Measurements from ENCODE around the gene C1QTNF2.

The C1QTNF2 gene, protein sequence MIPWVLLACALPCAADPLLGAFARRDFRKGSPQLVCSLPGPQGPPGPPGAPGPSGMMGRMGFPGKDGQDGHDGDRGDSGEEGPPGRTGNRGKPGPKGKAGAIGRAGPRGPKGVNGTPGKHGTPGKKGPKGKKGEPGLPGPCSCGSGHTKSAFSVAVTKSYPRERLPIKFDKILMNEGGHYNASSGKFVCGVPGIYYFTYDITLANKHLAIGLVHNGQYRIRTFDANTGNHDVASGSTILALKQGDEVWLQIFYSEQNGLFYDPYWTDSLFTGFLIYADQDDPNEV

DNA sequence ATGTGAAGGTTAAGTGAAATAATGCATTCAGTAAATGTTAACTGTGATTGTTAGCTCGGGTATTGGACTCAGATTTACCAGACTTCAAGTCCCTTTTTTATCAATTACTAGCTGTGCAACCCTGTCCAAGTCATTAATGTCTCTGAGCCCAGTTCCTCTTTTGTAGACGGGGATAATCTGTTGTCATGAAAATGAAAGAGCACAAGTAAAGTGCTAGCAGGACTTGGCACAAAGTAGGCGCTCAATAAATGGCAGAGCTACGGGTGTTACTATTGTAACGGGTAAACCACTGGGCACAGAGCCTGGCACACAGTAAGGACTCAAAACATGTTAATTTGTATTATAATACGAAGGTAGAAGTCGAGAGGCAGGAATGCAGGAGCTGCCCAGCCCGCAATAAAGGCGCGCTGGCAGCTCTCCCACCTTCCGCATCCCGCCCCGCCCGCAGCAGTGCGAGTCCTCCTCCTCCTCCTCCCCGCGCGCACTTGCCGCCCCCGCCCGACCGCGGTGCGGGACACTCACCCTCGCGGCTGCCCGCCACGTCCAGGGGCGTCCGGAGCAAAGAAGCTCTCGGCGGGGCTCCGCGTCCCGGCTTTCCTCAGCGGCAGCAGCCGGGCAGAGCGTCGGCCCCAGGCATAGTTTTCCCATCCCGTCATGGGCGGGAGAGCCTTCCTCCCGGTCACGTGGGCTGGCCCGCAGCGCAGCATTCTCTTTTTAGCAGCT, at the start of gene C1QTNF2:
TSS of gene C1QTNF2 (minus strand) at position 637 of the 723 bp plus-strand sequence. CDS start 15,615 bp downstream, outside the sequence.
- DNase-seq = peak; percentile 4

DNA sequence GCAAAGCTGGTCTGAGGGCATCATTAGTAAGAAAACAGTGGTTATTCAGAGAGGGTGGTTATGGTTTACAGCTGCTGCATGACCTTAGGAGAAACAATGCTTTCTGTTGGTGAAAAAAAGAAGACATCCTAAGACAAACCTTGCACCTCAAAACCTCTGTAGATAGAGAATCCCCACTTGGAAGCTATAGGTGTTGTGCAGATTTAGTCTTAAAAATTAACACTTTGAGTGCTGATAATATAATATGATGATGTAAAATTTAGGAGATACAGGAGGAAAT, 49.8 kb upstream of the C1QTNF2 start:
- no peak for DNase-seq

DNA sequence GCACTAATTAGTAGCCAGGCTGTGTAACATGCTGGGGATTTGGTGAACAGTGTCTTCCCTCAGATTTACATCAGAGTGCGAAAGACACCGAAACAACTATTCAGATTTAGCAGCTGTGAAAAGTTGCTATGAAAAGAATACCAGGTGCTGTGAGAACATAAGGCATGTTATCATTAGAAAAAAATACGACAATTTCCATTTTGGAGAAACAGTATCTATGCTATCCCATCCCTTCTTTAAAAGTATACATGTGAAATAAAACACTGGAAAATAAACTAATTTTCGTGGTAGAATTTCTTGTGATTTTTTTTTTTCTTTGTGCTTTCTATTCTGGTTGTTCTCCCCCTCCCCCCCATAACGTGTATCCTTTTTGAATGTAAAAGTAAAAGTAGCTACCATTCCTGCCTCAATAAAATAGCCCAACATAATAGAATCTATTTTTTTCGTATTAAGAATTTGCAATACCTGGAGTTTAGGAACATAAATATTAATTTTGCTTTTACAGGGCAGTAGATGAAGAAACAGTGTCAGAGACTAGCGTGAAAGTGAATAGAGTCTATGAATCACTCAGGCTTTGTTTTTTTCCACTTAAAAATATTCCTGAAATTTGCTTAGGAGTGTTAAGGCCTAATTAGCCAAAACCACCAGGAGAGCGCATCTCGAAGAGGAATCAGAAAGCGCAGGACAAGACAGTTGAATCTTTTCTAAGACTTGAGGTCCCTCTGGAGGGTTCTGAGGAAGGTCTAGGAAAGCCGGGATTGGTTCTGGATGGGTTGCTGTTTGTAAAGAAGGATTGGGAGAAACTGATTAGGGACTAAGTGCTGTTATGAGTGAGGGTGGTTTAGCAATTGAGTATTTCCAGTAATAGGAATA, 49.3 kb upstream of the C1QTNF2 start:
- DNase-seq = no peak

DNA sequence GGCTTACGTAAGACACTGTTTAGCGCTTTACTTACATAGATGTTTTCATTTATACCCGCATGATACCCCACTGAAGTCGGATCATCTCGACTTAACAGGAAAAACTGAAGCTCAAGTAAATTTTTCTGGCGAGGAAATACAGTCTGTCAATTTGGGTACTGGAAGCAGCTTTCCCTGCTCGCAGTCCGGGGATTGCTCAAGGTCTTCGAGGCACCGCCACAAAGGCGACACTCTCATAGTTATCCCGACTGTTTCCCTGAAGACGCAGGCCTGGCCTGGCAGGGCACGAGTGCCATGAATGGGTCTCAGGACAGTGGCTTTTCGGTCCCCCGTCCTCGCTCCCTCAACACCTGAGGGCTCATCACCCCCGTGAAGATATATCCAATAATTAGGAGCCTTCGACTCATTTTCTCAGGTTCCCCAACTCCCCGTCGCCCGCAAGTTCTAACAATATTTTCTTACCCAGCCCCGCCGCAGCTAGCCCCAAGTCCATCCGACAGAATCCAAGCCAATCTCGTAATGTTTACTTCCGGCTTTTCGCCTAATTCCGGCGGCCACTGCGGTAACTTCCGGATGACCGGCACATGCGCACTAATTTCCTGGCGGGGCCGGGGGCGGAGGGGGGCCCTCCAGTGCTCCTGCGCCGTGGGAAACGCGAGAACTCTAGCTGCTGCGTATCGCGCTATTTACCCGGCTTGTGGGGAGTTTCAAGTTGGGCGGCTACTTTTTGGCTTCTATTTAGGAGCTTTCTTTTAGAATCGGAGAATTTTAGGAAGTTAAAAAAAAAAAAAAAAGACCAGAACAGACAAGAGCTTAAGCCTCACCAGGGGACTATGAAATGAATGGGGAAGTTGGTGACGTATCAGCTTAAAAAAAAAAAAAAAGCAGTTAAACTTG, 48.4 kb upstream of the C1QTNF2 start, which contains the start of gene SLU7:
TSS of gene SLU7 (minus strand) at position 521 of the 897 bp plus-strand sequence. CDS start 3,787 bp downstream, outside the sequence.
- DNase-seq = peak; percentile 93

DNA sequence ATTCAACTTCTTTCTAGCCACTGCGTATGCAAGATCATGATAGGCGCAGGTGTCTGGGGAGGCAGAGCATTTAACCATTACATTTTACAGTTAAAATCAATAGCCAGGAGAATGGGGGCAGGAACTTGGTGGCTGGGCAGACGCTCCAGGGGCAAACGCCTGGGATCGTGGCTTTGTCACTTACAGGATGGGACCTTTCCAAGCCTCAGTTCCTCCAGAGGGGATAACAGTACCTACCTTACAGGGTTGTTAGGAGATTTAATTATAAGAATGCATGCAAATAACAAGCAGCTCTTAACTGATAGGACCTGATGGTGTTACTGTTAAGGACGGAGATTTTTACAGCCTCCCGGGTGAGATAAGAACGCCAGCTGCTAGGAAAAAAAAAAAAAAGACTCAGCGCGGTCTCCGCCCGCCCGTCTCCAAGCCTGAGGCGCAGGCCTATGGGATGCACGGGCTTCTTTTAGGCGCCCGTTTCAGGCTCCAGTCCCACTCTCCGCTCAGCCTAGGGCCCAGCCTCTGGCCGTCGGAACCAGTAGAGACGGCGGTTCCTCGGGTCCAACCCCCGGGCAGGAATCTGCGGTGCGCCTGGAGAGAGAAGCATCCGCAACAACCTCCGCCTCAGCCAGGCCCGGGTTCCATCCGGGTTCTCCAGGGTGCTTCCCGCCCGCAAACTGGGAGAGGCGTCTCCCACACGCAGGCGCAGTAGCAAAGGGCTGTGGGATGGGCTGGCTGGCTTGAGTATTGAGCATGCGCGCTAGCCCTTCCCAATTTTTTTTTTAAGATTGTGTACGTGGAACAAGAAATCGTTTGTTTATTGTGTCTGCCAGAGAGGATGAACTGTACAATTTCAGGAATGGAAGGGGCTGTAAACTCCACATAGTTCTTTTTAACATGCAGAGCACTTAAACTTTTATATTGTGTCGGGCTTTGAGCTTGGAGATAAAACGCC, 29.3 kb upstream of the C1QTNF2 start, which contains the start of gene FAM200C:
TSS of gene FAM200C (minus strand) at position 653 of the 952 bp plus-strand sequence. CDS start 4,564 bp downstream, outside the sequence.
- DNase-seq = peak; percentile 78

DNA sequence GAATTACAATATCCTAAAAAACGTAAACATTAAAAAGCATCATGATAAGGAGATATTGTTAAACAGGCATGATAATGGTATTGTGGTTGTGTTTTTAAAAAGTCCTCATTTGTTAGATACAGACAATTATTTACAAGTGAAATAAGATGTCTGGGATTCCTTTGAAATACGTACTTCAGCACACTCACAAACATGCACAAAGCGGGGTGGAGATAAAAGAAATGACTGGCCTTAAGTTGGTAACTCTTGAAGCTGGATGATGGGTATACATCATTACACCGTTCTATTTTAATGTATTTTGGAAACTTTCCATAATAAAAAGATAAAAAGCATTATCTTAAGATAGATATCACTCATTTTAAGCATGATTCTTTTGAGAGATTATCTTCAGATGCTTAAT, 28.4 kb upstream of the C1QTNF2 start:
- no peak for DNase-seq

DNA sequence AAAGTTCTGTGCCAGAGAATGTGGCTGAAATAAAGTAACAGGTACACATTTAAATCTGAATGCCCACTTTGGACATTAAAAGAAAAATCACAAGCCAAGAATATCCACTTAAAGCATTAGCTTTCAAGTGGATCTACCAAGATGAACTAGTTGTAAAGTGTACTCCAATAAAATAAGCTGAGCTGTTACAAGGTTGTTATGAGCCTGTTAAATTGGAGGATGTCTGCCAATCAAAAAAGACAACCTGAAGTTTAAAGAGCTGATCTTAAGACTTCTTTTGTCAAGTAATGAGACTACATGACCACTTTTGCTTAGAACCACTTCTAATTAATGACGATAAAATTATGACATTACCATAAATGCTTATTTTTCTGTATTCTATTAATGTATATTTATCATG, 27.1 kb upstream of the C1QTNF2 start:
- no peak for DNase-seq

DNA sequence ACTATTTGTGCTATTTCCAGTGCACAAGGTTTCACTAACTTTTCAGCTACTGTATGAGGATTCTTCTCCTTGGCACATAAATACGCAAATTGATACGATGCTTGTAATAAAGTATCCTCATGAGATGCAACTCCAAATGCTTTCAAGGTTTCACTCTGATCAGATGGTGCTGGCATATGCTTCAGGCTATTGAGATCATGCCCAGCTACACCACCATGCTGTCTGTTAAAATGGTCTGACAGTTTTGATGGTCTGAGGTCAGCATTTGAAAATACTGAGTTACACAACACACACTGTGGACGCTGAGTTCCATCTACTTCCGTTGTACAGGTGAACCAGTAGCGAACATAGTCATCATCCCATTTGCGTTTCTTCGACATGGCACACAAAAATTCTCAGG, 24.7 kb upstream of the C1QTNF2 start:
- DNase-seq = no peak

DNA sequence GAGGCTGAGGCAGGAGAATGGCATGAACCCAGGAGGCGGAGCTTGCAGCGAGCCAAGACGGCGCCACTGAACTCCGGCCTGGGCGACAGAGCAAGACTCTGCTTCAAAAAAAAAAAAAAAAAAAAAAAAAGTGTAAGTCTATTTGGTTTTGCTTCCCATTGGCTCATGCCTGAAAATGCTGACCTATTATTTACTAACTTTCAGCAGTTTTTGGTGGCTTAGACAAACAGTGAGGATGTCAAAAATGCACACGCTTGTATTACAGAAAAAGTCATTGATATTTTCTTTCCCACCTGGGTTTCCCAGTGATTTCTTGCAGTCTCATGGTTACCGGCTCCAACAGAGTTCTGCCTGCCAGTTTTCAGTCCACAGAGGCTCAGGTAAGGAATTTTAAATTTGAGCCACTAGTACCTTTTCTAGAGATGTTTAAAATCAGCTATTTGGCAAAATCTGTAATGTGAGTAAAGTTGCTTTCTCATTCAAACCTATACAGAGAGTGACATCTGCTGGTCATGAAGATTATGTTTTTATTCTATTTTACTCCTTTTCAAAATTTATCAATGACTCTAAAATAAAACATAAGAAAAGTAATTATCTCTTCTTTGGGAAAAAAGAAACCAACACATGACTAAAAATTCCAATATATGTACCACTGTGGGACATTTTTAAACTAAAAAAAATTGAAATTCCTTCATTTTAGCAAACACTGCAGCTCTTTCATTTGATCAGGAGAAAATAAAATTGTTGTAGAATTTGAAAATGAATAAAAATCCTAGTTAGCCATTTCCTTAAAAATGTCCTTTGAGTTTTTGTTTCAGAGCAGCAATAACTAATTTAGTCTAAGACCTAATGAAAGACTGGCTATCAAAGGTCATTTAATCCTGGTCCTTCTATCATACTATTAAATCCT, 20.6 kb upstream of the C1QTNF2 start:
- DNase-seq = no peak

DNA sequence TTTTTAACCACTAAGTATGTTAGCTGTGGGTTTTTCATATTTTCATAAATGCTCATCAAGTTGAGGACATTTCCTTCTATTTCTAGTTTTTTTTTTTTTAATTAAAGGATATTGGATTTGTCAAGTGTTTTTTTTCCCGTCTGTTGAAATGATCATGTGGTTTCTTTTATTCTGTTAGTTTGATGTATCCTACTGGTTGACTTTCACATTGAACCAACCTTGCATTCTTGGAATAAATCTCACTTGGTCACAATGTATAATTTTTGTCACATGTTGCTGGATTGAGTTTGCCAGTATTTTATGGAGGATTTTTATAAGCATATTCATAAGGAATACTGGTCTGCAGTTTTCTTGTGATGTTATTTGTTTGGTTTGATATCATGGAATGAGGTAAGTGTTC, 17.0 kb upstream of the C1QTNF2 start:
- no peak for DNase-seq

DNA sequence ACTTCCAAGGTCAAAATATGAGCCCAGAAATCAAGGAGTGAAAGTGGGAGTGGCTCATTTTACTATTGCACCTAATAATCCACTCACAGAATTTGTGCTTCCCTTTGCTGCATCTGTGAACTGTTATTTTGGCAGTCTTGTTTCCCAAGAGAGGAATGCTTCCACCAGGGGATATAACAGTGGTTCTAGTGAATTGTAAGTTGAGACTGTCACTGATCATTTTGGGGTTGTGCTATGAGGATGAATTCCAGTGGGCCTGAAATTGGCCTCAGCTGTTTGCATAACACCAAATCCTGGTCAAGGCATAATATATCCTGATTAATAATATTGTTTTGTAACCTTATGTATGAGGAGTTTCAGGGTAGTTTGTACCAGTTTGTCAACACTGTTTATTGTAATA, 15.1 kb upstream of the C1QTNF2 start:
- no peak for DNase-seq

DNA sequence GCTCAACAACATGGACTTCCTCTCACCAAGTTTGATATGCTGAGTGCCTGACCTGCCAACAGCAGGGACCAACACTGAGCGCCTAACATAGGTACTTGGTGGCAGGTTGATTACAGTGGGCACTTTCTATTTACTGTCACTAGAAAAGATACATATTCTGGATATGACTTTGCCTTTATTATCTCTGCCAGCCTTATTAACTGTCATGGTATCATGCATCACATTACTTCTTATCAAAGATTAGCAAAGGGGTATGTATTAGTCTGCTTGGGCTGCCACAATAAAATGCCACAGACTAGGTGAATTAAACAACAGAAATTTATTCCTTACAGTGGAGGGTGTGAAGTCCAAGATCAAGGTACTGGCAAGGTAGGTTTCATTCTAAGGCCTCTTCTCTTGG, 14.3 kb upstream of the C1QTNF2 start:
- no peak for DNase-seq

DNA sequence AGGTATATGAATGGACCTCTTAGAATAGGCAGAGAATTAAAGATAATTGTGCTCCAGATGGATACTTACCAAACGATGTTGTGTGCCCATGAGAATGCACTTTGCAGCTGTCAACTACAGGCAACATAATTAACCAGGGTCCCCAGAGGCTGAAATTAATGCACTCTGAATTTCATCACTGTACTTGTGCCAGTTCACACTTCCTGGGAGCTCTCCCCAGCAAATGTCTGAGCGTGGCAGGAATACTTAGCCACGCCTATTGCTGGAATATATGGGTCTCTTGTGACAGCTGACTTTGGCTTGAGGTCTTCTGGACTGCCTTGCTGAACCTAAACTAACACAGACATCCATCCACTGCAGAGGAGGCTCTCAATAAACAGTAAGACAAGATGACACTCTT, 11.9 kb upstream of the C1QTNF2 start:
- DNase-seq = no peak

DNA sequence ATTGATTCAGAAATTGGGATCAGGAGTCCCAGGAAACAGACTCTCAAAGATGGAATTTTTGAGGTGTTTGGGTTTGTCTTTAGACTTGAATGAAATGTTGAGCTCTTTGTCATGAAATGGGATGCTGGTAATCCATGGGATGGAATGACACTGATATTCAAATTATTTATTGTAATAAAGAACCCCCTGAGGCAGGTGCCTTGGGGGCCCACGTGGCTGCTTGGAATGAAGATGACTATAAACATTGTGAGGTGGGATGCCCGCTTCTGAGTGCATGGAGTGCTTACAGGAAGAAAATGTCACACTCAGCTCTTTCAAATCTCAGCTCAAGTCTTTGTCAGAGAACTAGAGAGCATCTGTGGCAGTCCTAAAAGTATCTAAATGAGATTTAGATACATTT, 9.6 kb upstream of the C1QTNF2 start:
- no peak for DNase-seq

DNA sequence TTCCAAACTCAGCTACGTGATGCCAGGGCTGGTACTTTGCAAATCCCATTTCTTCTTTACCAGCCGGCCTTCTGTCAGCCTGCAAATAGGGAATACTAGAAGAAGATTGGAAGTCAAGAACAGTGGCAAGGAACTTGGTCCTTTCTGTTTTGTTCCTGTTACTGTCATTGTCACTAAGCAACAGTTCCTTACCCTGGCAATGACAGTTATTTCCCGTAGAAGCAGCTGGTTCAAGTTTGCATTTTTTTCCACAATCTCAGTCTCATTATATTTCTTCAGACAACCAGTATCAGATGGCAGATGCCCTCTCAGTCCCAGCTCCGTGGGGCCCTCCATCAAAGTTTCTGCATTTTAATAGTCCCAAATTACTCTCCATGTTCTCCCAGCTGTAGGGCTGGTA, 9.1 kb upstream of the C1QTNF2 start:
- DNase-seq = no peak

DNA sequence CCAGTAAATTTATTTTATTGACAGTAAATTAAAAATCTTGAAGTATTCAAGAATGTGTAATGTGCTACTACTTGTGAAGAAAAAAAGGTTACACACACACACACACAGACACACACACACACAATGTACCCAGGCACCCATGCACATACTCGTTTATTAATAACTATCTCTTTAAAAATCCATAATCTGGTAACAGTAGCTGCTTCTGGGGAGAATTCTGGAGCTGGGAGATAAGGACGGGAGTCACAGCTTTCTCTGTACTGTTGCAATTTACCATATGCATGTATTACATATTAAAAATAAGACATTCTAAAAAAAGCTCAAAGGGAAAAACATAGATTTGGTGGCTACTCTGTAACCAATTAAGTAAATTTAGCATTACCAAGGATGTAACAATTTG, 7.9 kb upstream of the C1QTNF2 start:
- no peak for DNase-seq

DNA sequence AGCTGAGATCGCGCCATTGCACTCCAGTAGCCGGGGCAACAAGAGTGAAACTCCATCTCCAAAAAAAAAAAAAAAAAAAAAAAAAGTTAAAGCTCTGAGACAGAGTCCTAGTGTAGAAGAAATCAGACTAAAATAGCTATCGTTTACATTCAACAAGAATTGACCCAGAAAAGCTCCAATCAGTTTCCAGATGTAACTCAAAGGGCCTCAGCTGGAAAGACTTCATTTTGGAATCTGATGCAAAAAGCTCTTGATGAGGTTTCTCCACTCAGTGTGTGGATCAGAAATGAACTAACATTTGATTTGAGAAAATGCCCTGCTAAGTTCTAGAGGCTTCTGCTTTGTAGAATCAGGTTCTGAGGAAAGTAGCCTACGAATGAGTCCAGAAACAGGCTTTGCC, 7.2 kb upstream of the C1QTNF2 start:
- DNase-seq = no peak

DNA sequence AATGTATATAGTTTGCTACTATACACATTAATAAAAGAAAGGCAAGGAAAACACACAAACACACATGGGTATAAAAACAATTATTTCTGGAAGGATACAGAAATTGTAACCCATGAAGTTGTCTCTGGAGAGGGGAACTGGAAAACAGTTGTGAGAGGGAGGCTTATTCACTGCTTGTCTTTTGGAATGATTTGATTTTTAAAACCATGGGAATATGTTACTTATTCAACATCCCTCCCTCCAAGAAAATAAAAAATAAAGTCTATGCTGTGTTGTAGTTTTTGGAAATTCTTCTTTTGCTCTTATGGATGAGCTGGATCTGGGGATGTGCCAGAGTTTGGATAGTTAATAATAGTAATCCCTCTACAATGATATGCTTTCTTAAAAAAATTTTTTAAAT, 6.0 kb upstream of the C1QTNF2 start:
- DNase-seq = no peak

DNA sequence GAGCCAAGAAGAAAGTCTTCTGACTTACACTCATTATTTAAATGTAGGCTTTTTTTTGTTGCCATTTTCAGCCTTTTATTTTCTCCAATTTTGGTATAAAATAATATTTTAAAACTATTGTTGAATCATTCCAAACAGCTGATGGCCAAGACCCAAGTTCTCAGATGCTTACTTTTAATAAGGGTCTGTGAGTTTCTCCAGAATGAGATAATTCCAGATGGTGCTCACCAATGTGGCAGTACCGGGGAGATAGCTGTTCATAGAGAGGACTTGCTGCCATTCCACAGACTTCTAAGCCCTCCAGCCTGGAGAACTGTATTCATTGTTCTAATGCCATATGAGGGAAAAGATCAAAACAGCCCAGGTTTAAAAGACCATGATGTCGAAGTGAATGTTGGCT, 5.3 kb upstream of the C1QTNF2 start:
- DNase-seq = no peak

DNA sequence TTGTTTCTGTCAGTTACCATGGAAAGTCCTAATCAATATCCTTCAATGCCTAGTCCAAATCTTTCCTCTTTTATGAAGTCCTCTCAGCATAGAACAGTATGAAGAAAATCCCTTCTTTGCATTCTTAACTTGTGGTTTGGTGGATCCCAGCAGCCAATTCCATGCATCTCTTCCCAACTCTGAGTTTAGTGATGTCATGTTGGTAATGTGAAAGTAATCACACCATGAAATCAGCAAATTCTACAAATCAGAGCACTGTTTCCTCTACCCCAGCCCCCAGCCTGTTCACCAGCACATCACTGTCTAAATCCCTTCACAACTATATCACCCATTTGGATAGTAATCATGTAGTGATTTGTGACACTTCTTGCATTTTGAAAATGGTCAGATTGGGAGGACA, 4.7 kb upstream of the C1QTNF2 start:
- DNase-seq = no peak

All from stimulated activated CD4-positive, alpha-beta T cell treated with anti-CD3 and anti-CD28 coated beads, Interleukin-1b, Interleukin-23, amount 100 ng/mL, for 48 hours (primary cell).